KMS-11 (cell line): Measurements from ENCODE around the gene ADAMTS8.

Experiments used
- H2AFZ ChIP-seq: fragments of 200-600 bp; sonication (generic); 2 replicates; pipeline ENCODE4 v1.6.1; 2016; ENCODE audit warnings: antibody characterized with exemption, mixed run types, low read depth
- H3K27ac ChIP-seq: fragments of 200-600 bp; sonication (generic); 2 replicates; pipeline ENCODE4 v1.6.1; 2016; ENCODE audit warnings: mild to moderate bottlenecking, mixed run types
- H3K27me3 ChIP-seq: fragments of 200-600 bp; sonication (generic); 2 replicates; pipeline ENCODE4 v1.6.1; 2017; ENCODE audit warnings: mild to moderate bottlenecking, low read depth, mixed run types, moderate library complexity; ENCODE audit not compliant: insufficient read depth
- H3K36me3 ChIP-seq: fragments of 200-600 bp; sonication (generic); 2 replicates; pipeline ENCODE4 v1.6.1; 2017; ENCODE audit warnings: mild to moderate bottlenecking, mixed run types; ENCODE audit not compliant: insufficient read depth
- H3K4me1 ChIP-seq: fragments of 200-600 bp; sonication (generic); 2 replicates; pipeline ENCODE4 v1.6.1; 2016; ENCODE audit warnings: mild to moderate bottlenecking, low read depth, mixed run types; ENCODE audit not compliant: poor library complexity, severe bottlenecking
- H3K4me2 ChIP-seq: fragments of 200-600 bp; sonication (generic); 2 replicates; pipeline ENCODE4 v1.7.0; 2016; ENCODE audit warnings: mild to moderate bottlenecking, mixed run types
- H3K4me3 ChIP-seq: fragments of 200-600 bp; sonication (generic); IDR thresholded peaks from 2 replicates; pipeline ENCODE4 v1.6.1; 2017; ENCODE audit warnings: low read depth, low read length, mixed read lengths; ENCODE audit not compliant: insufficient read depth
- H3K79me2 ChIP-seq: fragments of 200-600 bp; sonication (generic); 2 replicates; pipeline ENCODE4 v1.6.1; 2016; ENCODE audit warnings: low read depth, mixed run types; ENCODE audit not compliant: insufficient read depth
- H3K9ac ChIP-seq: fragments of 200-600 bp; sonication (generic); 2 replicates; pipeline ENCODE4 v1.6.1; 2016; ENCODE audit warnings: mild to moderate bottlenecking, mixed run types
- H4K20me1 ChIP-seq: fragments of 200-600 bp; sonication (generic); 2 replicates; pipeline ENCODE4 v1.6.1; 2016; ENCODE audit warnings: mild to moderate bottlenecking, mixed run types; ENCODE audit not compliant: insufficient read depth
- CTCF ChIP-seq: fragments of 200-600 bp; sonication (generic); conservative IDR thresholded peaks from 2 replicates; pipeline ENCODE4 v1.6.1; 2017; ENCODE audit warnings: low read depth, mild to moderate bottlenecking, antibody characterized with exemption, low read length, moderate library complexity, mixed read lengths

Gene ADAMTS8

GRCh38 chr11:130428316-130429119 is at the start of gene ADAMTS8:
TSS of gene ADAMTS8 (minus strand) at chr11:130428609. CDS start at chr11:130428286, 323 bp downstream.
- H3K27ac ChIP-seq: no peak within 1 kb of the TSS
- H3K9ac ChIP-seq: no peak within 1 kb of the TSS
- no peaks in the 10 kb centered on the region for H3K4me1 ChIP-seq
- H3K36me3 ChIP-seq: no peaks in the 10 kb centered on the region
- H4K20me1 ChIP-seq: no peaks in the 10 kb centered on the region
- H3K4me3 ChIP-seq: no peak within 1 kb of the TSS
- TF ChIP-seq CTCF: no peak
- no peak within 1 kb of the TSS for H3K4me2 ChIP-seq
- no peaks in the 10 kb centered on the region for H3K79me2 ChIP-seq
- H3K27me3 ChIP-seq: peaks cover 6% of the 10 kb centered on the region; the same call in 1 of the 2 replicates
- H2AFZ ChIP-seq: no peak within 1 kb of the TSS

- Histone ChIP-seq H2AFZ (no peak overlapping the region), H3K27me3 (no peaks in the 10 kb centered on the region), H3K79me2 (no peaks in the 10 kb centered on the region), H4K20me1 (no peaks in the 10 kb centered on the region), H3K9ac (no peak overlapping the region), H3K36me3 (no peaks in the 10 kb centered on the region), H3K27ac (no peak overlapping the region), H3K4me2 (no peak overlapping the region), H3K4me1 (no peaks in the 10 kb centered on the region), H3K4me3 (no peak overlapping the region)
- TF ChIP-seq CTCF: no peak
Measured at GRCh38 chr11:130477586-130478203, 49.3 kb upstream of the ADAMTS8 start.

- H3K4me2 ChIP-seq: no peak overlapping the region
- no peaks in the 10 kb centered on the region for H4K20me1 ChIP-seq
- no peak overlapping the region for H3K9ac ChIP-seq
- no peak overlapping the region for H2AFZ ChIP-seq
- no peak overlapping the region for H3K27ac ChIP-seq
- H3K27me3 ChIP-seq: no peaks in the 10 kb centered on the region
- H3K36me3 ChIP-seq: no peaks in the 10 kb centered on the region
- H3K4me1 ChIP-seq: no peaks in the 10 kb centered on the region
- no peak for TF ChIP-seq CTCF
- no peaks in the 10 kb centered on the region for H3K79me2 ChIP-seq
- no peak overlapping the region for H3K4me3 ChIP-seq
Measured at GRCh38 chr11:130476922-130477491, 48.6 kb upstream of the ADAMTS8 start.

- Histone ChIP-seq H3K4me2 (no peak overlapping the region), H3K79me2 (no peaks in the 10 kb centered on the region), H2AFZ (no peak overlapping the region), H4K20me1 (no peaks in the 10 kb centered on the region), H3K27ac (no peak overlapping the region), H3K4me3 (no peak overlapping the region), H3K36me3 (no peaks in the 10 kb centered on the region), H3K9ac (no peak overlapping the region), H3K4me1 (no peaks in the 10 kb centered on the region), H3K27me3 (no peaks in the 10 kb centered on the region)
- TF ChIP-seq CTCF: no peak
Measured at GRCh38 chr11:130476200-130476921, 48.0 kb upstream of the ADAMTS8 start.
